Middle frontal gyrus (tissue), 1 donor: Measurements from ENCODE around the gene TRAF4.
A peak's percentile ranks its signal among the peaks of the same experiment; 100 is the strongest.
"Not testable (repeated sequence)": the region's sequence is repeated elsewhere in the genome, so short reads cannot be mapped to it uniquely, and the experiment has no call there.

Experiments used
- DNase-seq: peaks from one replicate; pipeline ENCODE4 v3.0.0-alpha.2; 2015; ENCODE audit warnings: low spot score; ENCODE audit errors: extremely low spot score

Gene TRAF4

DNA sequence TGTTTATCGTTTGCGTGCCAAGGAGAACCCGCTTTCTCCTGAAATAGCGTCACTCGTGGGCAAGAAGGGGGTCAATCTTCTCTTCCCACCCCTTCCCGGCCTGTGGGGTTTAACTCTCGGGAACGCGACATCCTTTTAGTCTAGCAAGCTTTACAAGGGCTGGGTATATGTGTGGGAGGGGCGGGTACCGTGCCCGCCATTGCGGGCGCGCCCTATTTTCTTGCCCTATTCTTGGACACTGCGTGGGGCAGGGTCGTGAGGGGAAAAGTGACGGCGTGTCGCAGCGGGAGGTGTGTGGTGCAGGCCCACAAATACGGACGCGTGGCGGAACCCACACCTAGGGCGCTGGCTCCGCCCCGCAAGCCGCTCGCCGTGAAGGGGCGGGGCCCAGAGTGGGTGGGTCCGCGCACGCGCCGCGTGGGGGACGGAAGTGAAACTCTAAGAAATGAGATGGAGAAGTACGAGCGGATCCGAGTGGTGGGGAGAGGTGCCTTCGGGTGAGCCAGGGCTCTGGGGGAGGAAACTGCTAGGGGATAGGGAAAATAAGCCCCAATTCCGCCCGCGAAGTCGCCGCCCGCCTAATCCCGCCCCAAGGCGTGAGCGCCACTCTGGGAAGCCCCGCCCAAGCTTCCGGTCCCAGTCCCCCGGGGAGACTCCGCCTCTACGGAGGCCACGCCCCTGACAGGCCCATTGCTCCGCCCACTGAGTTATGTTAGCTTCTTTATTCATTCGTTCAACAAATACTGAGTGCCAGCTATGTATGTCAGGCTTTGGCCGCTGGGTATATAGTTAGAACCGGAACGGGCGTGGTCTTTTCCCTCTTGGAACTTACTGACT lies 15.2 kb upstream of the TRAF4 start, which contains the start of gene NEK8:
Gene NEK8, plus strand, starts transcription at position 425 of the 837 bp plus-strand sequence. Its CDS starts 26 bp downstream, at position 451.
- DNase-seq = peak; percentile 84

DNA sequence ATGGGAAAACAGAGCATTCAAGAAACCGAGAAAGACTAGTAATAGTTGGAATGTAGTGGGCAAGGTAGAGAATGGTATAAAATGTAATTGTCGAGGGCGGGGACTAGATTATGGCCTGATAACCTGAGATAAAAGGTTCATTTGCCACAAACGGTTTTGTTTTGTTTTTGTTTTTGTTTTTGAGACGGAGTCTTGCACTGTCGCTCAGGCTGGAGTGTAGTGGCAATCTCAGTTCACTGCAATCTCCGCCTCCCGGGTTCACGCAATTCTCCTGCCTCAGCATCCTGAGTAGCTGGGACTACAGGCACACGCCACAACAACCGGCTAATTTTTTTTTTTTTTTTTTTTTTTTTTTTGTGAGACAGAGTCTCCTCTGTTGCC lies 13.9 kb upstream of the TRAF4 start:
- no peak for DNase-seq

GRCh38 chr17:28733346-28733745 lies 10.5 kb upstream of the TRAF4 start:
- no peak for DNase-seq

GRCh38 chr17:28734712-28735241 lies 9.0 kb upstream of the TRAF4 start:
- DNase-seq = no peak

DNA sequence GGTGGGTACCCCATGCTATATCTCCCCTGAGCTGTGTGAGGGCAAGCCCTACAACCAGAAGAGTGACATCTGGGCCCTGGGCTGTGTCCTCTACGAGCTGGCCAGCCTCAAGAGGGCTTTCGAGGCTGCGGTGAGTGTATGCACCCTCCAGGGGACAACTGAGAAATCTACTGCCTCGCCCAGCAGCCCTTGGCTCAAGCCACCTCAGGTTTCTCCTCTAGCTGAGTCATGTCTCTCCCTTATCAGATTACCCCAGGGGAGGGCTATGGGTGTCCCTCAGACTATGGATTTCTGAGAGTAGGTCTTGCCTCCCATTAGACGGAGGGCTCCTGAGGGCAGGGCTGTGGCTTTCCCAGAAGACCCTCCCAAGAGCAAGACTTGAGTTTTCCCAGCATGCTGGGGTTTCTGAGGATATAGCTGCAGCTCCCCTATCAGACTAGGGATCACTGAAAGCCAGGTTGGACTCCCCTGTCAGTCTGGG lies 8.5 kb upstream of the TRAF4 start:
- DNase-seq = no peak

DNA sequence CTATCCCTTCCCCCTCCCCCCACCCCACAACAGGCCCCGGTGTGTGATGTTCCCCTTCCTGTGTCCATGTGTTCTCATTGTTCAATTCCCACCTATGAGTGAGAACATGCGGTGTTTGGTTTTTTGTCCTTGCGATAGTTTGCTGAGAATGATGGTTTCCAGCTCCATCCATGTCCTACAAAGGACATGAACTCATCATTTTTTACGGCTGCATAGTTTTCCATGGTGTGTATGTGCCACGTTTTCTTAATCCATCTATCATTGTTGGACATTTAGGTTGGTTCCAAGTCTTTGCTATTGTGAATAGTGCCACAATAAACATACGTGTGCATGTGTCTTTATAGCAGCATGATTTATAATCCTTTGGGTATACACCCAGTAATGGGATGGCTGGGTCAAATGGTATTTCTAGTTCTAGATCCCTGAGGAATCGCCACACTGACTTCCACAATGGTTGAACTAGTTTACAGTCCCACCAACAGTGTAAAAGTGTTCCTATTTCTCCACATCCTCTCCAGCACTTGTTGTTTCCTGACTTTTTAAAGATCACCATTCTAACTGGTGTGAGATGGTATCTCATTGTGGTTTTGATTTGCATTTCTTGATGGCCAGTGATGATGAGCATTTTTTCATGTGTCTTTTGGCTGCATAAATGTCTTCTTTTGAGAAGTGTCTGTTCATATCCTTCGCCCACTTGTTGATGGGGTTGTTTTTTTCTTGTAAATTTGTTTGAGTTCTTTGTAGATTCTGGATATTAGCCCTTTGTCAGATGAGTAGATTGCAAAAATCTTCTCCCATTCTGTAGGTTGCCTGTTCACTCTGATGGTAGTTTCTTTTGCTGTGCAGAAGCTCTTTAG lies 7.7 kb upstream of the TRAF4 start:
- DNase-seq = not testable (repeated sequence)

DNA sequence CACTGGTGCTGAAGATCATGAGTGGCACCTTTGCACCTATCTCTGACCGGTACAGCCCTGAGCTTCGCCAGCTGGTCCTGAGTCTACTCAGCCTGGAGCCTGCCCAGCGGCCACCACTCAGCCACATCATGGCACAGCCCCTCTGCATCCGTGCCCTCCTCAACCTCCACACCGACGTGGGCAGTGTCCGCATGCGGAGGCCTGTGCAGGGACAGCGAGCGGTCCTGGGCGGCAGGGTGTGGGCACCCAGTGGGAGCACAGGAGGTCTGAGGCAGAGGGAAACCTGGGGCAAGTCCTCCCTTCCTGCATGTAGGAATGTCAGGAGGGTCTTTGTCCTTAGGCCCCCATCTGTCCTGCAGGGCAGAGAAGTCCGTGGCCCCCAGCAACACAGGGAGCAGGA lies 6.5 kb upstream of the TRAF4 start:
- no peak for DNase-seq

DNA sequence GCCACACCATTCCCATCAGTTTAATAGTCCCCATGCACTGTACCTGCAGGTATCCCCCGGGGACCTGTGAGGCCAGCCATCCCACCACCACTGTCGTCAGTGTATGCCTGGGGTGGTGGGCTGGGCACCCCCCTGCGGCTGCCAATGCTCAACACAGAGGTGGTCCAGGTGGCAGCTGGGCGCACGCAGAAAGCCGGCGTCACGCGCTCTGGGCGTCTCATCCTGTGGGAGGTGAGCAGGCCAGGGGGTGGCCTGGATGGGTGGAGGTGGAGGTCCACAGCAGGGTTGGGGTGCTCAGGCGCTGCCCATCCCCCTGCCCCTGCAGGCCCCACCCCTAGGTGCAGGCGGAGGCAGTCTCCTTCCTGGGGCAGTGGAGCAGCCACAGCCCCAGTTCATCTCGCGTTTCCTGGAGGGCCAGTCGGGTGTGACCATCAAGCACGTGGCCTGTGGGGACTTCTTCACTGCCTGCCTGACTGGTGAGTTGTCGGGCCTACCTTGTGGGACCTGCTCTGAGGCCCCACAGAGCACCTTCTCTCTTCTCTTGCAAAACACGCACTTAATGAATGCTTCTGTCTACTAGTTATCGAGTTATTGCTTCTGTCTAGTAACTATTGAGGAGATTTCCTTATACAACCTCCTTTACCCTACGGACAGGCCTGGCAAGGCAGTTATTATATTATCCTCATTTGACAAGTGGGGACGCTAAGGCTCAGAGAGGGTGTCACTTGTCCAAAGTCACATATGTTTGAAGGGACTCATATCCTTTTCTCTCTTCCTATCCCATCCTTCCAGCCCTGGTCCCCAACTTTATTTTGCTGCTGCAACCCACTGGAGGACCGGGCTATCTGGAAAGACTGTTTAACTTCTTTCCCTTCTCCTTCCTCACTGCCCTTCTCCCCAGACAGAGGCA lies 5.8 kb upstream of the TRAF4 start:
- no peak for DNase-seq

DNA sequence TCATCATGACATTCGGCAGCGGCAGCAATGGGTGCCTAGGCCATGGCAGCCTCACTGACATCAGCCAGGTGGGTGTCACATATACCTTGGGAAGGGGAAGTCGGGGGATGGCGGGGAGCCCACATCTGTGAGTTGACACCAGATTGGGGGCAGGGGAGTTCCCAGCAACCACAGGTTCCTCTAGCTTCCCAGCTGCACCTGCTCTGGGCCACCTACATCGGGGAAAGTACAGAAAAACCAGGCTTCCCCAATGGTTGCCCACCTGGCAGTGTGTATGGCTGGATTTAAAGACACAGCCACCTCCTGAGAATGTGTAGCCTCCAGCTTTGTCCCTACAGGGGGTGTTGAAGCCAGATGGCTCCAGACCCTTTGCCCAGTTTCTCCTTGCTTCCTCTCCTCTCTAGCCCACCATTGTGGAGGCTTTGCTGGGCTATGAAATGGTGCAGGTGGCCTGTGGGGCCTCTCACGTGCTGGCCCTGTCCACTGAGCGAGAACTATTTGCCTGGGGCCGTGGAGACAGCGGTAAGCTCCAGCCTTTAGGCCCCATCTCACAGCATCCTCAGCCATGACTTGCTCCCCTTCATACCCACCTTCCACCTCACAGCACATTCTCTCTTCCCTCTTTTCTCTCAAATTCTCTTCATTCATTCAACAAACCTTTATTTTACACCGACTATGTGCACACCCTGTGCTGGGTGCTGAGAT lies 5.0 kb upstream of the TRAF4 start:
- DNase-seq = no peak

- DNase-seq = no peak
Measured at GRCh38 chr17:28740406-28741357, 3.1 kb upstream of the TRAF4 start.

GRCh38 chr17:28741358-28742349 lies 2.2 kb upstream of the TRAF4 start:
- DNase-seq = no peak

DNA sequence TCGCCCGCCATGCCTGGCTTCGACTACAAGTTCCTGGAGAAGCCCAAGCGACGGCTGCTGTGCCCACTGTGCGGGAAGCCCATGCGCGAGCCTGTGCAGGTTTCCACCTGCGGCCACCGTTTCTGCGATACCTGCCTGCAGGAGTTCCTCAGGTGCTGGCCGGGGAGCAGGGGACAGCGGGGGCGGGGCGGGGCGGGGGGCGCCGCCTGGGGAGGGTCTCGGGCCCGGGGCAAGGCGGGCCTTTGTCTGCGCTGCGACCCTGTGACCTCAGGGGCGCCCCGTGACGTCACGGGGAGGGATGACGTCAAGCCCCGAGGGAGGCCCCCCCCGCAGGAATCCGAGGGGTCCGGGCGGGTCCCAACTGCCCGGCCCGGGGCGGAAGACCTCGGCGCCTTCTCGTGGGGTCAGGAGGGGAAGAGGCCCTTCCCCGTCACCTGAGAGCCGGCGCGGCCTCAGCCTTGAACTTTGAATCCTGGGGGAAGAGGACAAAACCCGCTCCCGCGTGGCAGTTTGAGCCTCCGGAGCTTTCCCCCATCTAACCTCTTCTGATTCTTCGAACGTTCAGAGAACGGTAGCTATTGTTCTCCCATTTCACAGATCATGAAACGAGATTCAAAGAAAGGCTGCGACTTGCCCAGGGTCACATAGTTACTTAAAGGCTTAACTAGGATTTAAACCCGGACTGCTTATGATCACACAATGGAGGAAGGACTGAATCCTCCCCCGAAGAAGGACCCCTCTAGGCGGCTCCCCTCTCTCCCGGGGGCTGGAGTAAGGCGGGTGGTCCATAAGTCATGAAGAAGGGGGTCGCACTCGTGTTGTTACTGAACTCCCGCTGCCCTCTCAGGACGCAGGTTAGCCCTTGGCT lies 527 bp downstream of the TRAF4 start:
- no peak for DNase-seq

DNA sequence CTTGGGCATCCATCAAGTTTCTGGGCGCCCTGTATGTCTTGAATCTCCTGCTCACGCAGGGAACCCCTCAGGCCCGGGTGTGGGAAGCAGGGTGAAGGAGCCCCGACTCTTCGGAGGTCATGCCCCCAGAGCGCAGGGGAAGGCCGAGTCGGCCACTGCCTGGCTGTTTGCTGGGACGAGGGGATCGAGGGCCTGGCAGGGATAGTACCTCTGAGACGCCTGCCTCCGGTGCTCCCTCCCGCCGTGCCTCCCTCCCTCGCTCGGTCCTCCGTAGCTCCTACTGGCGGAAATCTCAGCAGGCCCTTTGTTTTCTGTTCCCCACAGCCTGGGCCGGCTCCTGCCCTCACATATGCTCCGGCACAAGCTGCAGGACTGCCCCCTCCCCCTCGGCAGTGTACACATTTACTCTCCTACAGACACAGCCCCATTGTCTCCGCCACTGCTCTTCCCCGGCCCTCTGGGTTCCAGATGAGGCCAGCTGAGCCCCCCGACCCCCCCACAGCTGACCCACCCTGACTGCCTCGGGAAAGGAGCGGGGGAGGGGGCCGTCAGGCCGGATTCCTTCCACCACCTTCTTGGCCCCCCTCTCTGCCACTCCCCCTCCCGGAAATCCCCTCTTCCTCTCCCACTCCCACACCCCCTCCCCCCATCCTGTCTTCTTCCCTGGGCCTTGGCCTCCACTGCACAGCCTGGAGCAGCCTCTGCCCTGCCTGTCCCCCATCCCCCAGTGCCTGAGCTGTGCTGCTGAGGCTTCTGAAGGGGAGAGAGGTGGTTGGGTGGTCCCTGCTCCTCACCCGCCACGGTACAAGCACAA lies 1.4 kb downstream of the TRAF4 start:
- DNase-seq = peak; percentile 75

GRCh38 chr17:28745786-28746411 lies 2.1 kb downstream of the TRAF4 start:
- no peak for DNase-seq

- DNase-seq = no peak
Measured at GRCh38 chr17:28746611-28747050, 2.8 kb downstream of the TRAF4 start.
